ENCODE results near the gene GLG1.
"Not testable (repeated sequence)": the region's sequence is repeated elsewhere in the genome, so short reads cannot be mapped to it uniquely, and the experiment has no call there.

GLG1 gene

GRCh38 chr16:74606521-74607309 is at the start of gene GLG1:
Gene GLG1 (minus strand): TSS chr16:74607114. CDS start chr16:74607094, 20 bp downstream.
- DNase-seq (ENCODE audit: insufficient read length, low spot score), result no peak
- no peak for FAIRE-seq
- TF ChIP-seq, protein P1, sequence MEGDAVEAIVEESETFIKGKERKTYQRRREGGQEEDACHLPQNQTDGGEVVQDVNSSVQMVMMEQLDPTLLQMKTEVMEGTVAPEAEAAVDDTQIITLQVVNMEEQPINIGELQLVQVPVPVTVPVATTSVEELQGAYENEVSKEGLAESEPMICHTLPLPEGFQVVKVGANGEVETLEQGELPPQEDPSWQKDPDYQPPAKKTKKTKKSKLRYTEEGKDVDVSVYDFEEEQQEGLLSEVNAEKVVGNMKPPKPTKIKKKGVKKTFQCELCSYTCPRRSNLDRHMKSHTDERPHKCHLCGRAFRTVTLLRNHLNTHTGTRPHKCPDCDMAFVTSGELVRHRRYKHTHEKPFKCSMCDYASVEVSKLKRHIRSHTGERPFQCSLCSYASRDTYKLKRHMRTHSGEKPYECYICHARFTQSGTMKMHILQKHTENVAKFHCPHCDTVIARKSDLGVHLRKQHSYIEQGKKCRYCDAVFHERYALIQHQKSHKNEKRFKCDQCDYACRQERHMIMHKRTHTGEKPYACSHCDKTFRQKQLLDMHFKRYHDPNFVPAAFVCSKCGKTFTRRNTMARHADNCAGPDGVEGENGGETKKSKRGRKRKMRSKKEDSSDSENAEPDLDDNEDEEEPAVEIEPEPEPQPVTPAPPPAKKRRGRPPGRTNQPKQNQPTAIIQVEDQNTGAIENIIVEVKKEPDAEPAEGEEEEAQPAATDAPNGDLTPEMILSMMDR (IDR thresholded peaks at IDR 0.05; ENCODE audit: insufficient read depth, missing control alignments), result no peak

DNA sequence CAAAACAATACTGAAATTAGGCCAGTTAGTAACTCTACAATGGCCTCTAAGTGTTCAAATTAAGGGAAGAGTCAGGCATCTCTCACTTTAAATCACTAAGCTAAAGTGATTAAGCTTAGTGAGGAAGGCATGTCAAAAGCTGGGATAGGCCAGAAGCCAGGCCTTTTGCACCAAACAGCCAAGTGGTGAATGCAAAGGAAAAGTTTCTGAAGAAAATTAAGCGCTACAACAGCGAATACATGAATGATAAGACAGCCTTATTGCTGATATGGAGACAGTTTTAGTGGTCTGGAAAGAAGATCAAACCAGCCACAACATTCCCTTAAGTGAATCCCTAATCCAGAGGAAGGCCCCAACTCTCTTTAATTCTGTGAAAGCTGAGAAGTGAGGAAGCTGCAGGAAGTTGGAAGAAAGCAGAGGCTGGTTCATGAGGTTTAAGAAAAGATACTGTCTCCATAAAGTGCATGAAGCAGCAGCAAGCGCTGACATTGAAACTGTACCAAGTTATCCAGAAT is 47.7 kb upstream of the GLG1 start:
- TF ChIP-seq, protein P1 (IDR thresholded peaks at IDR 0.05; ENCODE audit: insufficient read depth, missing control alignments), result no peak
- FAIRE-seq (no peak), DNase-seq (ENCODE audit: insufficient read length, low spot score) (no peak)

- FAIRE-seq; DNase-seq (ENCODE audit: insufficient read length, low spot score): not testable (repeated sequence)
These were observed 46.0 kb upstream of the GLG1 start for GRCh38 chr16:74652883-74653282.

- FAIRE-seq (no peak), DNase-seq (ENCODE audit: insufficient read length, low spot score) (no peak)
- TF ChIP-seq, protein P1 (IDR thresholded peaks at IDR 0.05; ENCODE audit: insufficient read depth, missing control alignments), result no peak
These were observed 45.3 kb upstream of the GLG1 start for GRCh38 chr16:74652249-74652648.

DNA sequence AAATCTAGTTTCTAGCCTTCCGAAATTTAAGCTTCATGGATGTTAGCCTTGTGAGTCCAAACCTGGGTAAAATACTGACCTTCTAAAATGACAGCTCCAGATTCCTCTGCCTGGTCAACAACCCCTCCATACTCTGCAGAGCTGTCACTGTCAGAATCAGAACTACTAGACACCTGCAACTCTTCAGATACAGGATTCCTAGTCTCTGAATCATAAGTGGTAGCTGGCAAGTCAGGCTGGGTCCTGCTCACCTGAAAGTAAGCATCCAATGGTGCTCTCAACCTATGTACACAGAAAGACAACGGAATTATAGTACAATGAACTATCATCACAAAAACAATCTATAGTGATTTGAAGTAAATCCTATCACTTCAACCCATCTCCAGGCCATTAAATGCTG is 44.9 kb upstream of the GLG1 start:
- DNase-seq (ENCODE audit: insufficient read length, low spot score) (no peak), FAIRE-seq (no peak)
- TF ChIP-seq, protein P1 (IDR thresholded peaks at IDR 0.05; ENCODE audit: insufficient read depth, missing control alignments), result no peak

- FAIRE-seq (no peak), DNase-seq (ENCODE audit: insufficient read length, low spot score) (no peak)
- TF ChIP-seq, protein P1 (IDR thresholded peaks at IDR 0.05; ENCODE audit: insufficient read depth, missing control alignments), result peak; percentile 47
These were observed 44.2 kb upstream of the GLG1 start for GRCh38 chr16:74650966-74651567.

DNA sequence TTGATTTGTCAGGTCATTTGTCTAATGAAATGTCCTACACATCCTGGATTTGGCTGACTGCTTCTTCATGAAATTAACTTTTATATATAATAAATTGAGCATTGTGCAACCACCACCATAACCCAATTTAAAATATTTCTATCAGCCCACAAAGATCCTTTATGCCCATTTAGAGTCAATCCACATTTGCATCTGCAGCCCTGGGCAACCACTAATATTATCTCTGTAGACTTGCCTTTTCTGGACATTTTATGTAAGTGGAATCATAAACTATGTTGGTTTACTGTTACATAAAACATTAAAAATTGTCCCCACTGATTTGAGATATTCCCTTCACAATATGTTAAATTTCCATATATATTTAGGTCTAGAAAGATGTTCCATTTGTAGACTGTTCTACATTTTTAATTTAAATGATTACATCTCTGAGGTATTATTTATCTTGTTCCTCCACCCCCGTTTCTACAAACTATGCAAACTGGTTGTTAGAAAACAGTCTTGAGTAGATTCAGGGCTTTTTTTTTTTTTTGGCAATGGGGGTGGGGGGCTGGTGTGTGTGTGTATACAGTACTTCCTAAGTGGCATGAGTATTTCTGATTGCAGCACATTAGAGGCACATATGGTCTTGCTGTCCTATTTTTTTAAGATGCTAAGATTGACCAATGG is 43.1 kb upstream of the GLG1 start:
- DNase-seq (ENCODE audit: insufficient read length, low spot score) (no peak), FAIRE-seq (no peak)

More for the DNA sequence above, 43.1 kb upstream of the GLG1 start:
- TF ChIP-seq, protein P1 (IDR thresholded peaks at IDR 0.05; ENCODE audit: insufficient read depth, missing control alignments), result no peak

Measured in D721Med (cell line).